HEK293T (cell line): ENCODE measurements around the gene YPEL2.

Source experiments
- CTCF ChIA-PET: fragments of 350-600 bp; formaldehyde crosslinking; extraction: SDS; loops from one replicate; lab custom pipeline; 2021; ENCODE audit warnings: antibody characterized with exemption, inconsistent platforms; lab: Yijun Ruan, JAX
- POLR2A ChIA-PET: fragments of 350-600 bp; formaldehyde crosslinking; extraction: SDS; loops from one replicate; lab custom pipeline; 2020; ENCODE audit warnings: antibody characterized with exemption, inconsistent platforms; lab: Yijun Ruan, JAX
- DNase-seq: peaks from one replicate; pipeline ENCODE4 v3.0.0; 2012; ENCODE audit warnings: mixed read lengths; ENCODE audit errors: extremely low spot score
- ARNT ChIP-seq: fragments of 450-650 bp; IDR thresholded peaks from 2 replicates; pipeline ENCODE4 v1.6.1; 2017; ENCODE audit warnings: mild to moderate bottlenecking
- BHLHE40 ChIP-seq: fragments of 450-650 bp; IDR thresholded peaks from 2 replicates; pipeline ENCODE4 v1.6.1; 2016; ENCODE audit warnings: mild to moderate bottlenecking, moderate library complexity, borderline replicate concordance
- CTBP1 ChIP-seq: fragments of 450-650 bp; IDR thresholded peaks from 2 replicates; pipeline ENCODE4 v1.6.1; 2016; ENCODE audit warnings: borderline replicate concordance
- ELF4 ChIP-seq: fragments of 450-650 bp; IDR thresholded peaks from 2 replicates; pipeline ENCODE4 v1.6.1; 2017; ENCODE audit warnings: antibody characterized with exemption
- FOXA1 ChIP-seq: fragments of 450-650 bp; IDR thresholded peaks from 2 replicates; pipeline ENCODE4 v1.6.1; 2016; ENCODE audit warnings: mild to moderate bottlenecking
- FOXK2 ChIP-seq: fragments of 450-650 bp; IDR thresholded peaks from 2 replicates; pipeline ENCODE4 v1.6.1; 2016; ENCODE audit warnings: mild to moderate bottlenecking
- FOXM1 ChIP-seq: fragments of 450-650 bp; IDR thresholded peaks from 2 replicates; pipeline ENCODE4 v1.6.1; 2017; ENCODE audit warnings: mild to moderate bottlenecking, borderline replicate concordance
- HDGF ChIP-seq: fragments of 450-650 bp; IDR thresholded peaks from 2 replicates; pipeline ENCODE4 v1.6.1; 2017; ENCODE audit warnings: antibody characterized with exemption, borderline replicate concordance
- L3MBTL2 ChIP-seq: fragments of 450-650 bp; conservative IDR thresholded peaks from 2 replicates; pipeline ENCODE4 v1.6.1; 2016; ENCODE audit warnings: mild to moderate bottlenecking
- LEF1 ChIP-seq: fragments of 450-650 bp; IDR thresholded peaks from 2 replicates; pipeline ENCODE4 v1.6.1; 2017; ENCODE audit warnings: mild to moderate bottlenecking, borderline replicate concordance
- NFRKB ChIP-seq: fragments of 450-650 bp; IDR thresholded peaks from 2 replicates; pipeline ENCODE4 v1.6.1; 2016; ENCODE audit warnings: mild to moderate bottlenecking, moderate library complexity
- PKNOX1 ChIP-seq: fragments of 450-650 bp; IDR thresholded peaks from 2 replicates; pipeline ENCODE4 v1.6.1; 2016
- SP1 ChIP-seq: fragments of 450-650 bp; IDR thresholded peaks from 2 replicates; pipeline ENCODE4 v1.6.1; 2017
- SUZ12 ChIP-seq: fragments of 450-650 bp; IDR thresholded peaks from 2 replicates; pipeline ENCODE4 v1.6.1; 2016; ENCODE audit warnings: mild to moderate bottlenecking
- TARDBP ChIP-seq: fragments of 450-650 bp; IDR thresholded peaks from 2 replicates; pipeline ENCODE4 v1.6.1; 2016
- ZNF384 ChIP-seq: fragments of 450-650 bp; IDR thresholded peaks from 2 replicates; pipeline ENCODE4 v1.6.1; 2016

Gene YPEL2

GRCh38 chr17:59345476-59345875 is 14.0 kb downstream of the YPEL2 start:
- no peak for DNase-seq
- no peak for TF ChIP-seq ZNF384
- TF ChIP-seq ELF4: no peak
- no peak for TF ChIP-seq SUZ12
- no peak for TF ChIP-seq TARDBP
- no peak for TF ChIP-seq FOXK2
- TF ChIP-seq LEF1: no peak
- no peak for TF ChIP-seq SP1
- no peak for TF ChIP-seq BHLHE40
- TF ChIP-seq CTBP1: no peak
- TF ChIP-seq HDGF: no peak
- TF ChIP-seq ARNT: no peak
- no peak for TF ChIP-seq L3MBTL2
- no peak for TF ChIP-seq NFRKB
- POLR2A ChIA-PET: no interaction called here
- CTCF ChIA-PET: interaction anchor here (1.1 kb wide), 1 partner anchor 16 kb away, joined by 3 read pairs; no protein-coding TSS in a partner anchor

- ChIA-PET POLR2A (no interaction called here), CTCF (interaction anchor here (1.3 kb wide), 1 partner anchor 20 kb away, joined by 3 read pairs; no protein-coding TSS in a partner anchor)
- TF ChIP-seq BHLHE40 (no peak), L3MBTL2 (no peak), CTBP1 (no peak), ARNT (no peak), SUZ12 (no peak), TARDBP (no peak), LEF1 (no peak), PKNOX1 (no peak), ZNF384 (no peak), FOXK2 (no peak), FOXM1 (no peak), FOXA1 (no peak), NFRKB (no peak), ELF4 (no peak), SP1 (no peak), HDGF (no peak)
- DNase-seq: no peak
Measured at GRCh38 chr17:59346341-59346740, 14.9 kb downstream of the YPEL2 start.

- CTCF ChIA-PET: interaction anchor here (1.3 kb wide), 1 partner anchor 19 kb away, joined by 3 read pairs; no protein-coding TSS in a partner anchor
- TF ChIP-seq PKNOX1: no peak
- no peak for TF ChIP-seq HDGF
- TF ChIP-seq L3MBTL2: no peak
- no peak for TF ChIP-seq CTBP1
- TF ChIP-seq LEF1: no peak
- TF ChIP-seq FOXA1: no peak
- TF ChIP-seq ZNF384: no peak
- no peak for TF ChIP-seq NFRKB
- TF ChIP-seq FOXM1: no peak
- TF ChIP-seq TARDBP: no peak
- no peak for TF ChIP-seq SP1
- no peak for TF ChIP-seq ELF4
- TF ChIP-seq BHLHE40: no peak
- TF ChIP-seq SUZ12: no peak
- POLR2A ChIA-PET: no interaction called here
Measured at GRCh38 chr17:59346876-59347407, 15.5 kb downstream of the YPEL2 start.

GRCh38 chr17:59347975-59348391 is 16.5 kb downstream of the YPEL2 start:
- ChIA-PET POLR2A (no interaction called here), CTCF (interaction anchor here (1.1 kb wide), 1 partner anchor 18 kb away, joined by 3 read pairs; no protein-coding TSS in a partner anchor)
- no peak for DNase-seq
- TF ChIP-seq CTBP1: no peak

More at GRCh38 chr17:59346876-59347407, 15.5 kb downstream of the YPEL2 start:
- DNase-seq: no peak

GRCh38 chr17:59349178-59349577 is 17.7 kb downstream of the YPEL2 start:
- ChIA-PET POLR2A (no interaction called here), CTCF (interaction anchor here (0.6 to 1.2 kb wide), 3 partner anchors 19 to 94 kb away, joined by 3 read pairs; no protein-coding TSS in a partner anchor)
- TF ChIP-seq SP1 (no peak), ARNT (no peak), L3MBTL2 (no peak), HDGF (no peak), BHLHE40 (no peak), ZNF384 (peak; percentile 74), FOXM1 (no peak)
- DNase-seq: no peak

GRCh38 chr17:59353106-59353854 is 21.8 kb downstream of the YPEL2 start:
- ChIA-PET POLR2A (no interaction called here), CTCF (no interaction called here)
- DNase-seq: no peak
- no peak for TF ChIP-seq BHLHE40
- TF ChIP-seq TARDBP: no peak
- no peak for TF ChIP-seq ELF4
- TF ChIP-seq HDGF: no peak
- no peak for TF ChIP-seq SUZ12
- TF ChIP-seq CTBP1: no peak
- no peak for TF ChIP-seq FOXA1
